Endothelial cell of umbilical vein (primary cell): ENCODE measurements around the gene HSPB2. TPM values are rescaled to one million over a fixed set of nuclear protein-coding genes. Genes with fewer than 3 reads are reported as not detected.

ENCODE experiments used
- BruUV-seq: library from RNA; stranded (reverse); fragments of 400-500 nt; replicated peaks from 2 replicates; lab custom pipeline; 2021; lab: Mats Ljungman, UMichigan
- CTCF ChIA-PET: fragments of 300-600, 350-600 bp; sonication (Branson Sonifier 250); formaldehyde crosslinking; loops from one replicate; lab custom pipeline; 2021; ENCODE audit warnings: antibody characterized with exemption, inconsistent platforms; lab: Charles Lee
- POLR2A ChIA-PET: fragments of 300-600, 350-600 bp; sonication (Branson Sonifier 250); formaldehyde crosslinking; loops from one replicate; lab custom pipeline; 2021; ENCODE audit warnings: antibody characterized with exemption, inconsistent platforms; lab: Charles Lee
- DNase-seq: peaks from one replicate; pipeline ENCODE4 v3.0.0-alpha.2; 2011; ENCODE audit warnings: low read depth, low spot score
- FAIRE-seq: peaks from 2 replicates; lab custom pipeline; 2011; peaks lifted over from hg19 to GRCh38; lab: Jason Lieb, UNC
- H2AFZ ChIP-seq: 2 replicates; pipeline ENCODE4 v1.6.0; 2012; ENCODE audit warnings: low read depth, low read length, control low read depth, inconsistent platforms
- H3K27ac ChIP-seq: 2 replicates; pipeline ENCODE4 v1.5.1; 2011; ENCODE audit warnings: low read depth, mild to moderate bottlenecking, control low read depth, low read length, moderate library complexity; ENCODE audit not compliant: insufficient read depth
- H3K27me3 ChIP-seq, 2 experiments: 2 replicates each; pipeline versions ENCODE4 v1.6.0 to v1.6.1; 2011; ENCODE audit warnings: low read length in 2 of 2, mixed read lengths in 1 of 2; ENCODE audit not compliant: control insufficient read depth in 2 of 2, insufficient read depth in 2 of 2
- H3K36me3 ChIP-seq, 2 experiments: 2 replicates in 1 of 2; 3 replicates in 1 of 2; pipeline ENCODE4 v1.5.1; 2011; ENCODE audit warnings: low read length in 2 of 2, mild to moderate bottlenecking in 1 of 2, moderate library complexity in 1 of 2; ENCODE audit not compliant: control insufficient read depth in 2 of 2, insufficient read depth in 2 of 2; ENCODE audit errors: extremely low read depth in 1 of 2
- H3K4me1 ChIP-seq: 3 replicates; pipeline ENCODE4 v1.5.1; 2011; ENCODE audit warnings: mild to moderate bottlenecking, low read length; ENCODE audit not compliant: control insufficient read depth, insufficient read depth; ENCODE audit errors: extremely low read depth
- H3K4me2 ChIP-seq: 2 replicates; pipeline ENCODE4 v1.6.1; 2011; ENCODE audit warnings: low read length, control low read depth, mixed read lengths; ENCODE audit not compliant: insufficient read depth
- H3K4me3 ChIP-seq, 3 experiments: fragments of 200-600 bp in 1 of 3; sonication (generic), shearing (Covaris generic) in 1 of 3; replicated peaks in 1 of 3; 2 replicates each; pipeline ENCODE4 v1.5.1; 2011 to 2016; ENCODE audit warnings: control low read depth in 3 of 3, low read length in 3 of 3, mild to moderate bottlenecking in 2 of 3, inconsistent platforms in 1 of 3, low read depth in 1 of 3, moderate library complexity in 1 of 3; ENCODE audit not compliant: insufficient read depth in 1 of 3
- H3K79me2 ChIP-seq: 2 replicates; pipeline ENCODE4 v1.6.0; 2012; ENCODE audit warnings: low read length, inconsistent platforms; ENCODE audit not compliant: control insufficient read depth, insufficient read depth
- H3K9ac ChIP-seq: replicated peaks from 2 replicates; pipeline ENCODE3; 2011; ENCODE audit warnings: low read length, control low read depth; ENCODE audit not compliant: insufficient read depth; ENCODE audit errors: extremely low read depth
- H3K9me1 ChIP-seq: replicated peaks from 3 replicates; pipeline ENCODE4 v1.6.0; 2011; ENCODE audit warnings: mild to moderate bottlenecking, low read length; ENCODE audit not compliant: control insufficient read depth, insufficient read depth; ENCODE audit errors: extremely low read depth
- H3K9me3 ChIP-seq: replicated peaks from 2 replicates; pipeline ENCODE4 v1.5.1; 2012; ENCODE audit warnings: low read length, inconsistent platforms; ENCODE audit not compliant: control insufficient read depth, insufficient read depth
- H4K20me1 ChIP-seq: replicated peaks from 2 replicates; pipeline ENCODE3; 2011; ENCODE audit warnings: mild to moderate bottlenecking, low read length; ENCODE audit not compliant: control insufficient read depth, insufficient read depth; ENCODE audit errors: extremely low read depth
- CTCF ChIP-seq, 2 donors: IDR thresholded peaks; 1 replicate in 1 of 2; 2 replicates in 1 of 2; pipeline ENCODE4 v1.5.1; 2011; ENCODE audit warnings: low read length in 2 of 2, mild to moderate bottlenecking in 2 of 2, moderate library complexity in 2 of 2, control low read depth in 1 of 2, inconsistent platforms in 1 of 2, low read depth in 1 of 2; ENCODE audit not compliant: insufficient read depth in 1 of 2; ENCODE audit errors: extremely low read depth in 1 of 2
- EZH2 ChIP-seq: IDR thresholded peaks from 2 replicates; pipeline ENCODE4 v1.6.1; 2012; ENCODE audit warnings: borderline replicate concordance, low read depth, mild to moderate bottlenecking, moderate library complexity, low read length, inconsistent platforms; ENCODE audit not compliant: severe bottlenecking
- FOS ChIP-seq: IDR thresholded peaks from 2 replicates; pipeline ENCODE4 v1.6.1; 2011; ENCODE audit warnings: mild to moderate bottlenecking, low read length, moderate library complexity, borderline replicate concordance; ENCODE audit not compliant: insufficient read depth
- MAX ChIP-seq: IDR thresholded peaks from 2 replicates; pipeline ENCODE4 v1.6.1; 2011; ENCODE audit not compliant: insufficient read depth, insufficient read length
- MYC ChIP-seq: IDR thresholded peaks from one replicate; pipeline ENCODE4 v1.6.1; 2011; ENCODE audit warnings: mild to moderate bottlenecking, low read depth, low read length
- POLR2AphosphoS5 ChIP-seq: IDR thresholded peaks from 2 replicates; pipeline ENCODE4 v1.6.1; 2012; ENCODE audit warnings: low read depth, mild to moderate bottlenecking, control low read depth, low read length, moderate library complexity; ENCODE audit not compliant: insufficient read depth
- dilution Hi-C: fragments of 300-500 bp; cut with MboI; formaldehyde crosslinking; loops from one replicate; pipeline ENCODE4 v1.15.0; 2019; ENCODE audit warnings: low sequenced_read_pairs; ENCODE audit not compliant: extremely low pct_ligation_motif_present
- intact Hi-C: fragments of 100-400 bp; cut with micrococcal nuclease; formaldehyde crosslinking; loops from one replicate; pipeline ENCODE4 v1.10.0; 2022
- polyA plus RNA-seq, 4 experiments: library from polyadenylated mRNA; depleted of rRNA in 3 of 4; stranded (reverse) in 3 of 4; unstranded in 1 of 4; fragments of >200 nt; gene quantifications; 2 replicates each; pipeline versions ENCODE4 v1.2.1 to v1.2.3, GENCODE V29; 2011 to 2012; ENCODE audit warnings: missing spikeins in 1 of 4
- total RNA-seq: library from RNA; stranded (reverse); gene quantifications from 2 replicates; pipeline ENCODE4 v1.2.3, GENCODE V29; 2021

The HSPB2 gene
- total and polyA plus RNA-seq, 2 donors (not counting 3 experiments of a cell fraction or from before 2014, with no cell fraction given) = not detected

GRCh38 chr11:111930472-111930871, 17.9 kb downstream of the HSPB2 start:
- POLR2A ChIA-PET = no interaction called here
- no peak for TF ChIP-seq POLR2AphosphoS5
- no peak for TF ChIP-seq MYC
- TF ChIP-seq EZH2 = no peak
- no peak for TF ChIP-seq CTCF (IDR thresholded peaks at IDR 0.05; ENCODE audit: extremely low read depth in 1 of 2, insufficient read depth in 1 of 2, low read depth in 1 of 2, low read length in 2 of 2)
- no peak for TF ChIP-seq FOS
- TF ChIP-seq MAX = no peak

More at GRCh38 chr11:111930472-111930871, 17.9 kb downstream of the HSPB2 start:
- peaks cover 11% of the 10 kb centered on the region for H3K4me1 ChIP-seq
- BruUV-seq = no TSS peak
- H3K27ac ChIP-seq = no peak overlapping the region
- H4K20me1 ChIP-seq = no peaks in the 10 kb centered on the region
- no peak overlapping the region for H2AFZ ChIP-seq
- H3K4me2 ChIP-seq = no peak overlapping the region
- CTCF ChIA-PET = interaction anchor here (1.0 to 8.7 kb wide), 5 partner anchors 20 to 93 kb away, joined by 3 to 407 read pairs (median 9); partner anchors contain the start of gene ALG9
- intact Hi-C loops (loop anchor here (2.0 kb wide), 1 partner anchor 144 kb away; the partner anchor contains the start of genes NKAPD1 and PIH1D2), dilution Hi-C loops (no loop called here)
- no peaks in the 10 kb centered on the region for H3K9me3 ChIP-seq
- no peak for DNase-seq
- H3K36me3 ChIP-seq = no peaks in the 10 kb centered on the region
- H3K9me1 ChIP-seq = no peaks in the 10 kb centered on the region
- no peak overlapping the region for H3K4me3 ChIP-seq
- H3K27me3 ChIP-seq = no peaks in the 10 kb centered on the region
- no peak overlapping the region for H3K9ac ChIP-seq
- no peak for FAIRE-seq
- H3K79me2 ChIP-seq = no peaks in the 10 kb centered on the region
